ENCODE data around the gene SOX15.

GRCh38 chr17:7592422-7593021 lies 2.6 kb upstream of the SOX15 start:
- TF ChIP-seq CTCF (IDR thresholded peaks at IDR 0.05): no peak
- TF ChIP-seq POLR2A (IDR thresholded peaks at IDR 0.05): no peak

Measured in body of pancreas (tissue), 4 donors.